GM12874 (cell line): Measurements from ENCODE around the gene HIRIP3.

Experiments
- CTCF ChIP-seq: IDR thresholded peaks from 2 replicates; pipeline ENCODE4 v1.5.1; 2011; ENCODE audit warnings: low read depth, mild to moderate bottlenecking, control low read depth, low read length, moderate library complexity; ENCODE audit not compliant: insufficient read depth

Gene HIRIP3

GRCh38 chr16:30004811-30005242, 9.4 kb upstream of the HIRIP3 start:
- no peak for TF ChIP-seq CTCF

GRCh38 chr16:30004424-30004776, 9.0 kb upstream of the HIRIP3 start:
- no peak for TF ChIP-seq CTCF

- TF ChIP-seq CTCF, result no peak
Observed at GRCh38 chr16:30003670-30004423, 8.4 kb upstream of the HIRIP3 start.

- no peak for TF ChIP-seq CTCF
Observed at GRCh38 chr16:30002614-30003346, 7.4 kb upstream of the HIRIP3 start.

- TF ChIP-seq CTCF, result no peak
Observed at GRCh38 chr16:30000735-30001631, 5.6 kb upstream of the HIRIP3 start.

GRCh38 chr16:29999605-30000004, 4.2 kb upstream of the HIRIP3 start:
- no peak for TF ChIP-seq CTCF

GRCh38 chr16:29996766-29997250, 1.4 kb upstream of the HIRIP3 start:
- no peak for TF ChIP-seq CTCF
